ENCODE data around the gene RIMS3.

Gene RIMS3

GRCh38 chr1:40653851-40654537 lies 11.5 kb downstream of the RIMS3 start:
- no peak for DNase-seq (ENCODE audit: low read depth)

GRCh38 chr1:40652979-40653378 lies 12.5 kb downstream of the RIMS3 start:
- DNase-seq (ENCODE audit: low read depth): no peak

GRCh38 chr1:40652468-40652867 lies 13.0 kb downstream of the RIMS3 start:
- no peak for DNase-seq (ENCODE audit: low read depth)

- no peak for DNase-seq (ENCODE audit: low read depth)
These were observed 14.2 kb downstream of the RIMS3 start for GRCh38 chr1:40651138-40651857.

GRCh38 chr1:40650075-40650474 lies 15.4 kb downstream of the RIMS3 start:
- DNase-seq (ENCODE audit: low read depth): no peak

GRCh38 chr1:40649592-40649930 lies 15.9 kb downstream of the RIMS3 start:
- no peak for DNase-seq (ENCODE audit: low read depth)

- DNase-seq (ENCODE audit: low read depth): no peak
These were observed 16.4 kb downstream of the RIMS3 start for GRCh38 chr1:40648928-40649591.

- no peak for DNase-seq (ENCODE audit: low read depth)
These were observed 17.3 kb downstream of the RIMS3 start for GRCh38 chr1:40648200-40648599.

- DNase-seq (ENCODE audit: low read depth): no peak
These were observed 19.2 kb downstream of the RIMS3 start for GRCh38 chr1:40646315-40646714.

- DNase-seq (ENCODE audit: low read depth): no peak
These were observed 20.3 kb downstream of the RIMS3 start for GRCh38 chr1:40645118-40645680.

GRCh38 chr1:40641601-40642242 lies 23.8 kb downstream of the RIMS3 start:
- no peak for DNase-seq (ENCODE audit: low read depth)

GRCh38 chr1:40640314-40641076 lies 25.0 kb downstream of the RIMS3 start:
- DNase-seq (ENCODE audit: low read depth): no peak

- DNase-seq (ENCODE audit: low read depth): no peak
These were observed 27.1 kb downstream of the RIMS3 start for GRCh38 chr1:40638097-40639036.

GRCh38 chr1:40637470-40638007 lies 27.9 kb downstream of the RIMS3 start:
- DNase-seq (ENCODE audit: low read depth): no peak

- no peak for DNase-seq (ENCODE audit: low read depth)
These were observed 28.7 kb downstream of the RIMS3 start for GRCh38 chr1:40636777-40637176.

- no peak for DNase-seq (ENCODE audit: low read depth)
These were observed 29.6 kb downstream of the RIMS3 start for GRCh38 chr1:40635763-40636500.

GRCh38 chr1:40634901-40635655 lies 30.4 kb downstream of the RIMS3 start:
- no peak for DNase-seq (ENCODE audit: low read depth)

GRCh38 chr1:40633931-40634376 lies 31.5 kb downstream of the RIMS3 start:
- no peak for DNase-seq (ENCODE audit: low read depth)

- no peak for DNase-seq (ENCODE audit: low read depth)
These were observed 32.0 kb downstream of the RIMS3 start for GRCh38 chr1:40633523-40633922.
